GM12864 (cell line): ENCODE data around the gene MTOR.
"Not testable (repeated sequence)": the region's sequence is repeated elsewhere in the genome, so short reads cannot be mapped to it uniquely, and the experiment has no call there.

Experiments
- DNase-seq: peaks from one replicate; pipeline ENCODE4 v3.0.0-alpha.2; 2011; ENCODE audit warnings: low read depth
- H3K4me3 ChIP-seq: 2 replicates; pipeline ENCODE4 v1.5.1; 2011; ENCODE audit warnings: mild to moderate bottlenecking, low read depth, low read length, control low read depth
- CTCF ChIP-seq: IDR thresholded peaks from 2 replicates; pipeline ENCODE4 v1.5.1; 2011; ENCODE audit warnings: low read depth, mild to moderate bottlenecking, moderate library complexity, low read length, control low read depth, inconsistent platforms; ENCODE audit errors: missing control alignments

Gene MTOR

GRCh38 chr1:11262171-11263049, at the start of gene MTOR:
MTOR (minus strand) TSS chr1:11262551; CDS start chr1:11259409, 3,142 bp downstream.
- peak; percentile 100 for DNase-seq
- H3K4me3 ChIP-seq = peak within 1 kb of the TSS; percentile 78
- peak; percentile 21 for TF ChIP-seq CTCF

DNA sequence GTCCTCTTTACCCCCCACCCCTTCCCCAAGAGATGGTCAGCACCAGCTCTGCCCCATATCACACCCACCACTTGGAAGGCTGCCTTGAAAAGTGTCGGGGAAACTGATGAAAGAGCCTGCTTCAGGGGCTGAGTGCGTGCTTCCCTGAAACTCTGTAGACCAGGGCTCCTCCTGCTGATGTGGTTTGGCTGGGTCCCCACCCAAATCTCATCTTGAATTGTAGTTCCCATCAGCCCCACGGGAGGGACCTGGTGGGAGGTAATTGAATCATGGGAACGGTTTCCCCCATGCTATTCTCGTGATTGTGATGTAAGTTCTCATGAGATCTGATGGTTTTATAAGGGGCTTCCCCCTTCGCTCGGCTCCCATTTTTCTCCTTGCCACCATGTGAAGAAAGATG, 47.0 kb upstream of the MTOR start:
- DNase-seq = no peak
- no peak overlapping the region for H3K4me3 ChIP-seq
- no peak for TF ChIP-seq CTCF

DNA sequence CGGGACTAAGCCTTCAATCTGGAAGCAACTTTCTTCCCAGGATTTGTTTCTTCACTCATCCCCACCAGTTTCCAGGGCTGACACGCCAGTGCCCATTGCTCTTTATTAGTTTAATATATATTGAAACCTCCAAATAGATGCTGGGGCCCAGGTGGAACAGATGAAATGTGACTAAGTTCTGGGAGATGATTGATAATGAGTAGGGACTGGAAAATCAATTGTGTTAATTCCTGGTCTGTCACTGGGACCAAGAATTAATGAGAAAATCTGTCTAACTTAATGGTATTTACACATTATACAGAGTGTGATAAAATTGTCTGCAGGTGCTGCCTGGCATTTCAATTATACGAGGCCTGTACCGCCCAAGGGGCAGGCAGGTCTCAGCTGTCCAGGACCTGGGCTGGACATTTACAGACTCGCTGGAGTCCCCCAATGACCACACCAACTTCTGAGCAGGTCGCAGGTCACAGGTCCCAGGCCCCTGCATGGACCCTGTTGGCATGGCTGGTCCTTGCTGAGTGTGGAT, 46.4 kb upstream of the MTOR start:
- DNase-seq = no peak
- no peak overlapping the region for H3K4me3 ChIP-seq
- no peak for TF ChIP-seq CTCF

GRCh38 chr1:11307852-11308251, 45.5 kb upstream of the MTOR start:
- DNase-seq = no peak
- no peak for TF ChIP-seq CTCF
- no peak overlapping the region for H3K4me3 ChIP-seq

DNA sequence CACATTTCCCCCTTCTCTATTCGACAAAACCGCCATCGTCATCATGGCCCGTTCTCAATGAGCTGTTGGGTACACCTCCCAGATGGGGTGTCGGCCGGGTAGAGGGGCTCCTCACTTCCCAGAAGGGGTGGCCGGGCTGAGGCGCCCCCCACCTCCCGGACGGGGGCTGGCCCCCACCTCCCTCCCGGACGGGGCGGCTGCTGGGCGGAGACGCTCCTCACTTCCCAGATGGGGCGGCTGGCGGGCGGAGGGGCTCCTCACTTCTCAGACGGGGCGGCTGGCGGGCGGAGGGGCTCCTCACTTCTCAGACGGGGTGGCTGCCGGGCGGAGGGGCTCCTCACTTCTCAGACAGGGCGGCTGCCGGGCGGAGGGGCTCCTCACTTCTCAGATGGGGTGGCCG, 43.2 kb upstream of the MTOR start:
- H3K4me3 ChIP-seq, DNase-seq: not testable (repeated sequence)

GRCh38 chr1:11302366-11302765, 40.0 kb upstream of the MTOR start:
- TF ChIP-seq CTCF = no peak
- H3K4me3 ChIP-seq = no peak overlapping the region
- no peak for DNase-seq

GRCh38 chr1:11301601-11302000, 39.2 kb upstream of the MTOR start:
- no peak overlapping the region for H3K4me3 ChIP-seq
- TF ChIP-seq CTCF = no peak
- DNase-seq = no peak
